WTC11 (cell line): ENCODE measurements around the gene PEX19. TPM values are rescaled to one million over a fixed set of nuclear protein-coding genes. Genes with fewer than 3 reads are reported as not detected.

ENCODE experiments used
- ATAC-seq: fragments of 200-7000 bp; cut with Tn5 transposase; 2 replicates; pipeline ENCODE4 v1.10.0; 2021; ENCODE audit warnings: mild to moderate bottlenecking, moderate library complexity
- CTCF ChIA-PET: fragments of 300-600 bp; sonication (Branson Sonifier 250); formaldehyde crosslinking; loops from one replicate; lab custom pipeline; 2021; ENCODE audit warnings: antibody characterized with exemption; lab: Charles Lee
- POLR2A ChIA-PET: fragments of 350-600 bp; sonication (Branson Sonifier 250); formaldehyde crosslinking; loops from one replicate; lab custom pipeline; 2021; ENCODE audit warnings: antibody characterized with exemption; lab: Charles Lee
- DNase-seq: peaks from one replicate; pipeline ENCODE4 v3.0.0; 2021; ENCODE audit warnings: low spot score
- H3K27ac Mint-ChIP-seq: 2 replicates; pipeline ENCODE4 v1.8.0; 2021; ENCODE audit warnings: mixed read lengths
- H3K27me3 Mint-ChIP-seq: 2 replicates; pipeline ENCODE4 v1.8.0; 2021; ENCODE audit warnings: low read depth, mild to moderate bottlenecking, moderate library complexity, mixed read lengths
- H3K36me3 Mint-ChIP-seq: 2 replicates; pipeline ENCODE4 v1.8.0; 2021; ENCODE audit warnings: mixed read lengths
- H3K4me1 Mint-ChIP-seq: 2 replicates; pipeline ENCODE4 v1.8.0; 2022; ENCODE audit warnings: mixed read lengths
- H3K4me3 Mint-ChIP-seq: 2 replicates; pipeline ENCODE4 v1.8.0; 2021; ENCODE audit warnings: mild to moderate bottlenecking, moderate library complexity, mixed read lengths
- H3K9me3 Mint-ChIP-seq: 2 replicates; pipeline ENCODE4 v1.8.0; 2021; ENCODE audit warnings: mixed read lengths
- ATF1 ChIP-seq: sonication (generic); formaldehyde crosslinking; IDR thresholded peaks from 2 replicates; pipeline ENCODE4 v1.8.1; 2023; ENCODE audit warnings: mild to moderate bottlenecking, moderate library complexity, missing genetic modification reagents
- ATF2 ChIP-seq: sonication (generic); formaldehyde crosslinking; IDR thresholded peaks from 2 replicates; pipeline ENCODE4 v1.8.1; 2022; ENCODE audit warnings: low read depth, missing genetic modification reagents, borderline replicate concordance
- CREB1 ChIP-seq: sonication (generic); formaldehyde crosslinking; IDR thresholded peaks from 2 replicates; pipeline ENCODE4 v1.8.0; 2023; ENCODE audit warnings: mild to moderate bottlenecking, missing genetic modification reagents
- ELF4 ChIP-seq: sonication (generic); formaldehyde crosslinking; IDR thresholded peaks from 2 replicates; pipeline ENCODE4 v1.8.1; 2022; ENCODE audit warnings: low read depth, mild to moderate bottlenecking, moderate library complexity, missing genetic modification reagents
- FOXP4 ChIP-seq: sonication (generic); formaldehyde crosslinking; IDR thresholded peaks from 2 replicates; pipeline ENCODE4 v1.8.0; 2022; ENCODE audit warnings: mild to moderate bottlenecking, missing genetic modification reagents
- GRHL2 ChIP-seq: fragments of 250-450 bp; sonication (Bioruptor Pico); IDR thresholded peaks from 2 replicates; pipeline ENCODE4 v1.8.0; 2022; ENCODE audit warnings: mild to moderate bottlenecking, moderate library complexity; ENCODE audit not compliant: insufficient replicate concordance, severe bottlenecking
- IRF2 ChIP-seq: sonication (generic); formaldehyde crosslinking; IDR thresholded peaks from 2 replicates; pipeline ENCODE4 v1.8.0; 2022; ENCODE audit warnings: low read depth, missing genetic modification reagents, borderline replicate concordance
- KAT7 ChIP-seq: sonication (generic); formaldehyde crosslinking; IDR thresholded peaks from 2 replicates; pipeline ENCODE4 v1.8.1; 2023; ENCODE audit warnings: missing genetic modification reagents, mild to moderate bottlenecking, borderline replicate concordance
- MXD4 ChIP-seq: fragments of 250-450 bp; sonication (Bioruptor Pico); IDR thresholded peaks from 2 replicates; pipeline ENCODE4 v1.8.0; 2021; ENCODE audit warnings: mild to moderate bottlenecking, moderate library complexity, borderline replicate concordance
- MYBL2 ChIP-seq: sonication (generic); formaldehyde crosslinking; IDR thresholded peaks from 2 replicates; pipeline ENCODE4 v1.8.1; 2023; ENCODE audit warnings: mild to moderate bottlenecking, moderate library complexity, missing genetic modification reagents
- NR1H2 ChIP-seq: sonication (generic); formaldehyde crosslinking; IDR thresholded peaks from 2 replicates; pipeline ENCODE4 v1.9.0; 2021; ENCODE audit warnings: mild to moderate bottlenecking, moderate library complexity, missing genetic modification reagents
- PREB ChIP-seq: sonication (generic); formaldehyde crosslinking; IDR thresholded peaks from 2 replicates; pipeline ENCODE4 v1.8.1; 2022; ENCODE audit warnings: mild to moderate bottlenecking, missing genetic modification reagents, moderate library complexity, borderline replicate concordance
- RELA ChIP-seq: sonication (generic); formaldehyde crosslinking; IDR thresholded peaks from 2 replicates; pipeline ENCODE4 v1.8.1; 2022; ENCODE audit warnings: missing genetic modification reagents, mild to moderate bottlenecking, borderline replicate concordance
- TEAD4 ChIP-seq: sonication (generic); formaldehyde crosslinking; IDR thresholded peaks from 2 replicates; pipeline ENCODE4 v1.8.0; 2022; ENCODE audit warnings: mild to moderate bottlenecking, missing genetic modification reagents
- USF1 ChIP-seq: sonication (generic); formaldehyde crosslinking; IDR thresholded peaks from 2 replicates; pipeline ENCODE4 v1.8.0; 2022; ENCODE audit warnings: mild to moderate bottlenecking, missing genetic modification reagents
- ZBTB21 ChIP-seq: sonication (generic); formaldehyde crosslinking; IDR thresholded peaks from 2 replicates; pipeline ENCODE4 v1.8.1; 2023; ENCODE audit warnings: mild to moderate bottlenecking, missing genetic modification reagents, borderline replicate concordance
- ZBTB43 ChIP-seq: sonication (generic); formaldehyde crosslinking; IDR thresholded peaks from 2 replicates; pipeline ENCODE4 v1.8.1; 2023; ENCODE audit warnings: mild to moderate bottlenecking, missing genetic modification reagents
- ZNF317 ChIP-seq: sonication (generic); formaldehyde crosslinking; IDR thresholded peaks from 2 replicates; pipeline ENCODE4 v1.8.1; 2023; ENCODE audit warnings: low read depth, mild to moderate bottlenecking, moderate library complexity, missing genetic modification reagents, borderline replicate concordance
- ZNF396 ChIP-seq: fragments of 250-450 bp; sonication (Bioruptor Pico); IDR thresholded peaks from 2 replicates; pipeline ENCODE4 v1.8.0; 2021; ENCODE audit warnings: mild to moderate bottlenecking, moderate library complexity, borderline replicate concordance
- ZNF532 ChIP-seq: fragments of 250-450 bp; sonication (Bioruptor Pico); IDR thresholded peaks from 2 replicates; pipeline ENCODE4 v1.9.0; 2021; ENCODE audit warnings: mild to moderate bottlenecking, borderline replicate concordance
- ZSCAN18 ChIP-seq: fragments of 250-450 bp; sonication (Bioruptor Pico); IDR thresholded peaks from 2 replicates; pipeline ENCODE4 v2.1.2; 2022; ENCODE audit warnings: mild to moderate bottlenecking, moderate library complexity
- total RNA-seq: library from RNA; stranded (reverse); gene quantifications from 3 replicates; pipeline ENCODE4 v1.2.3, GENCODE V29; 2021

PEX19 gene
- total RNA-seq, 1 experiment from 2014 or later, result 85.2 TPM

- TF ChIP-seq ZNF532 (CRISPR knock-in tag) (no peak), ELF4 (CRISPR knock-in tag) (no peak), ZBTB43 (no peak), NR1H2 (no peak), CREB1 (CRISPR knock-in tag) (no peak), PREB (CRISPR knock-in tag) (no peak), IRF2 (CRISPR knock-in tag) (no peak), MXD4 (no peak), TEAD4 (CRISPR knock-in tag) (no peak), ZBTB21 (no peak), GRHL2 (CRISPR knock-in tag) (no peak), ZSCAN18 (CRISPR knock-in tag) (no peak)
These were observed 2.1 kb downstream of the PEX19 start (continued) for GRCh38 chr1:160282807-160283206.

GRCh38 chr1:160277987-160278386 lies 6.9 kb downstream of the PEX19 start:
- no peak for TF ChIP-seq KAT7
- no peak for TF ChIP-seq RELA (CRISPR knock-in tag)
- TF ChIP-seq MYBL2 (CRISPR knock-in tag), result no peak
- no peak for TF ChIP-seq ATF1 (CRISPR knock-in tag)
- no peak for TF ChIP-seq ZNF317 (CRISPR knock-in tag)
- no peaks in the 10 kb centered on the region for H3K9me3 Mint-ChIP-seq
- ATAC-seq, result no peak
- no peak overlapping the region for H3K27ac Mint-ChIP-seq
- no peak overlapping the region for H3K4me3 Mint-ChIP-seq
- ChIA-PET POLR2A (no interaction called here), CTCF (no interaction called here)
- H3K36me3 Mint-ChIP-seq, result peaks cover 59% of the 10 kb centered on the region
- H3K4me1 Mint-ChIP-seq, result no peaks in the 10 kb centered on the region
- no peaks in the 10 kb centered on the region for H3K27me3 Mint-ChIP-seq
- no peak for DNase-seq

GRCh38 chr1:160277330-160277729 lies 7.6 kb downstream of the PEX19 start:
- POLR2A ChIA-PET, result no interaction called here
- TF ChIP-seq USF1 (no peak), ATF2 (no peak), ZNF396 (CRISPR knock-in tag) (no peak), FOXP4 (CRISPR knock-in tag) (no peak)

More at GRCh38 chr1:160277330-160277729, 7.6 kb downstream of the PEX19 start:
- Mint-ChIP-seq H3K27ac (no peak overlapping the region), H3K36me3 (peaks cover 53% of the 10 kb centered on the region), H3K9me3 (no peaks in the 10 kb centered on the region), H3K27me3 (peaks cover 3% of the 10 kb centered on the region; the same call in 1 of the 2 replicates), H3K4me3 (no peak overlapping the region), H3K4me1 (no peaks in the 10 kb centered on the region)
- CTCF ChIA-PET, result no interaction called here
- ATAC-seq (no peak), DNase-seq (no peak)
